AG04450 (cell line): ENCODE data around the gene PNPLA1. TPM values are rescaled to one million over a fixed set of nuclear protein-coding genes. Genes with fewer than 3 reads are reported as not detected.

Experiments used
- CTCF ChIA-PET: fragments of 300-600, 350-600 bp; formaldehyde crosslinking; extraction: SDS; loops from one replicate; lab custom pipeline; 2022; ENCODE audit warnings: antibody characterized with exemption, inconsistent platforms; lab: Charles Lee
- POLR2A ChIA-PET: fragments of 350-600 bp; formaldehyde crosslinking; extraction: SDS; loops from one replicate; lab custom pipeline; 2021; ENCODE audit warnings: antibody characterized with exemption, inconsistent platforms; lab: Yijun Ruan, JAX
- DNase-seq: peaks from one replicate; pipeline ENCODE4 v3.0.0-alpha.2; 2011; ENCODE audit warnings: low read depth, low spot score
- H3K27ac ChIP-seq: one replicate; pipeline ENCODE4 v1.5.1; 2012; ENCODE audit warnings: low read depth, low read length, control low read depth
- H3K27me3 ChIP-seq: one replicate; pipeline ENCODE4 v1.6.0; 2012; ENCODE audit warnings: low read length; ENCODE audit not compliant: control insufficient read depth, insufficient read depth
- H3K4me3 ChIP-seq: 2 replicates; pipeline ENCODE4 v1.5.1; 2011; ENCODE audit warnings: mild to moderate bottlenecking, low read depth, low read length, control low read depth
- H3K9me3 ChIP-seq: 2 replicates; pipeline ENCODE4 v1.5.1; 2012; ENCODE audit warnings: low read length; ENCODE audit not compliant: control insufficient read depth, insufficient read depth
- CTCF ChIP-seq: IDR thresholded peaks from 2 replicates; pipeline ENCODE4 v1.5.1; 2011; ENCODE audit warnings: low read depth, low read length, control low read depth, inconsistent platforms
- polyA minus RNA-seq: library from RNA; depleted of rRNA, polyadenylated mRNA; stranded (reverse); fragments of >200 nt; gene quantifications from 2 replicates; pipeline ENCODE4 v1.2.3, GENCODE V29; 2011; rRNA and poly(A)+ RNA removed
- polyA plus RNA-seq: library from polyadenylated mRNA; depleted of rRNA; stranded (reverse); fragments of >200 nt; gene quantifications from 2 replicates; pipeline ENCODE4 v1.2.3, GENCODE V29; 2011; rRNA removed

PNPLA1 gene
- polyA plus RNA-seq (not detected in 2 replicates), polyA minus RNA-seq (not detected in 2 replicates)

GRCh38 chr6:36269834-36270705 lies at the start of gene PNPLA1:
Gene PNPLA1, plus strand, starts transcription at chr6:36270060. Its CDS starts 400 bp downstream, at chr6:36270460.
- CTCF ChIA-PET: no interaction called here
- peaks cover 34% of the 10 kb centered on the region for H3K27me3 ChIP-seq
- TF ChIP-seq CTCF: no peak

GRCh38 chr6:36220226-36220625 lies 49.6 kb upstream of the PNPLA1 start:
- POLR2A ChIA-PET: interaction anchor here (0.7 kb wide), 1 partner anchor 46 kb away, joined by 3 read pairs; no protein-coding TSS in a partner anchor
- H3K27ac ChIP-seq: no peak overlapping the region
- TF ChIP-seq CTCF: no peak
- CTCF ChIA-PET: interaction anchor here (1.2 kb wide), 1 partner anchor 121 kb away, joined by 5 read pairs; no protein-coding TSS in a partner anchor
- DNase-seq: no peak
- no peaks in the 10 kb centered on the region; the same call in 1 of the 2 replicates for H3K9me3 ChIP-seq
- no peak overlapping the region for H3K4me3 ChIP-seq
- no peaks in the 10 kb centered on the region for H3K27me3 ChIP-seq

More at GRCh38 chr6:36269834-36270705, at the start of gene PNPLA1:
- Histone ChIP-seq H3K27ac (no peak within 1 kb of the TSS), H3K9me3 (peaks cover 8% of the 10 kb centered on the region), H3K4me3 (no peak within 1 kb of the TSS)
- POLR2A ChIA-PET: no interaction called here
- DNase-seq: no peak

- Histone ChIP-seq H3K4me3 (no peak overlapping the region), H3K27ac (no peak overlapping the region), H3K27me3 (no peaks in the 10 kb centered on the region), H3K9me3 (no peaks in the 10 kb centered on the region; the same call in 1 of the 2 replicates)
- DNase-seq: no peak
- ChIA-PET CTCF (no interaction called here), POLR2A (no interaction called here)
- no peak for TF ChIP-seq CTCF
Observed at GRCh38 chr6:36221674-36222073, 48.2 kb upstream of the PNPLA1 start.

GRCh38 chr6:36222924-36223323 lies 46.9 kb upstream of the PNPLA1 start:
- no peak for TF ChIP-seq CTCF
- no peaks in the 10 kb centered on the region for H3K27me3 ChIP-seq
- ChIA-PET POLR2A (interaction anchor here (0.7 kb wide), 1 partner anchor 1211 kb away, joined by 3 read pairs; no protein-coding TSS in a partner anchor), CTCF (no interaction called here)
- H3K4me3 ChIP-seq: no peak overlapping the region
- no peak overlapping the region for H3K27ac ChIP-seq
- no peak for DNase-seq
- H3K9me3 ChIP-seq: no peaks in the 10 kb centered on the region; the same call in 1 of the 2 replicates

- Histone ChIP-seq H3K27me3 (no peaks in the 10 kb centered on the region), H3K9me3 (no peaks in the 10 kb centered on the region; the same call in 1 of the 2 replicates), H3K4me3 (no peak overlapping the region), H3K27ac (no peak overlapping the region)
- DNase-seq: no peak
- TF ChIP-seq CTCF: no peak
- POLR2A ChIA-PET: no interaction called here
- CTCF ChIA-PET: no interaction called here
Observed at GRCh38 chr6:36223706-36224105, 46.2 kb upstream of the PNPLA1 start.
